Measurements from ENCODE around the gene NRG2. TPM values are rescaled to one million over a fixed set of nuclear protein-coding genes. Genes with fewer than 3 reads are reported as not detected.

The NRG2 gene
- total and polyA plus RNA-seq, 2 donors (not counting 3 experiments of a cell fraction or from before 2014, with no cell fraction given), result 0.26 to 0.42 TPM

DNA sequence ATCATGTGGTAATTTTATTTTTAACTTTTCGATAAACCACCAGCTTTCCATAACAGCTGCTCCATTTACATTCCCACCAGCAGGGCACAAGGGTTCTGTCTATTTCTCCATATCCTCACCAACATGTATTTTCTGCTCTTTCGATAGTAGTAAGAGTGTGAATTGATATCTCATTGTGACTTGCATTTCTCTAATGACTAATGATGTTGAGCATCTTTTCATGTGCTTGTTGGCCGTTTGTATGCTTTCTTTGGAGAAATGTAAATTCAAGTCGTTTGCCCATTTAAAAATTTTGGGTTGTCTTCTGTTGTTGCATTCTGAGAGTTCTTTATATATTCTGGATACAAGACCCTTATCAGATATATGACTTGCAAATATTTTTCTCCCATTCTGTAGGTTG lies 201.6 kb downstream of the NRG2 start:
- dilution Hi-C loops (cut with MboI; ENCODE audit: extremely low pct_ligation_motif_present, low sequenced_read_pairs), result no loop called here
- H2AFZ ChIP-seq (ENCODE audit: low read depth, low read length), result no peak overlapping the region
- TF ChIP-seq, protein P1, sequence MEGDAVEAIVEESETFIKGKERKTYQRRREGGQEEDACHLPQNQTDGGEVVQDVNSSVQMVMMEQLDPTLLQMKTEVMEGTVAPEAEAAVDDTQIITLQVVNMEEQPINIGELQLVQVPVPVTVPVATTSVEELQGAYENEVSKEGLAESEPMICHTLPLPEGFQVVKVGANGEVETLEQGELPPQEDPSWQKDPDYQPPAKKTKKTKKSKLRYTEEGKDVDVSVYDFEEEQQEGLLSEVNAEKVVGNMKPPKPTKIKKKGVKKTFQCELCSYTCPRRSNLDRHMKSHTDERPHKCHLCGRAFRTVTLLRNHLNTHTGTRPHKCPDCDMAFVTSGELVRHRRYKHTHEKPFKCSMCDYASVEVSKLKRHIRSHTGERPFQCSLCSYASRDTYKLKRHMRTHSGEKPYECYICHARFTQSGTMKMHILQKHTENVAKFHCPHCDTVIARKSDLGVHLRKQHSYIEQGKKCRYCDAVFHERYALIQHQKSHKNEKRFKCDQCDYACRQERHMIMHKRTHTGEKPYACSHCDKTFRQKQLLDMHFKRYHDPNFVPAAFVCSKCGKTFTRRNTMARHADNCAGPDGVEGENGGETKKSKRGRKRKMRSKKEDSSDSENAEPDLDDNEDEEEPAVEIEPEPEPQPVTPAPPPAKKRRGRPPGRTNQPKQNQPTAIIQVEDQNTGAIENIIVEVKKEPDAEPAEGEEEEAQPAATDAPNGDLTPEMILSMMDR (IDR thresholded peaks at IDR 0.05; ENCODE audit: extremely low read depth in 1 of 2, insufficient read depth in 1 of 2, low read depth in 1 of 2, low read length in 2 of 2), result no peak
- TF ChIP-seq POLR2AphosphoS5 (IDR thresholded peaks at IDR 0.05; ENCODE audit: insufficient read depth, low read depth, low read length), result no peak
- TF ChIP-seq, protein P2, sequence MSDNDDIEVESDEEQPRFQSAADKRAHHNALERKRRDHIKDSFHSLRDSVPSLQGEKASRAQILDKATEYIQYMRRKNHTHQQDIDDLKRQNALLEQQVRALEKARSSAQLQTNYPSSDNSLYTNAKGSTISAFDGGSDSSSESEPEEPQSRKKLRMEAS (IDR thresholded peaks at IDR 0.05; ENCODE audit: insufficient read depth, insufficient read length), result no peak
- TF ChIP-seq EZH2 (IDR thresholded peaks at IDR 0.05; ENCODE audit: borderline replicate concordance, low read depth, low read length, severe bottlenecking), result no peak
- no peak for TF ChIP-seq MYC (IDR thresholded peaks at IDR 0.05; ENCODE audit: low read depth, low read length)
- TF ChIP-seq FOS (IDR thresholded peaks at IDR 0.05; ENCODE audit: borderline replicate concordance, insufficient read depth, low read length), result no peak
- TF ChIP-seq JUN (IDR thresholded peaks at IDR 0.05; ENCODE audit: borderline replicate concordance, insufficient read depth, insufficient read length, low read depth), result no peak
- TF ChIP-seq POLR2A (IDR thresholded peaks at IDR 0.05; ENCODE audit: low read depth, low read length), result no peak
- no peak for TF ChIP-seq GATA2 (IDR thresholded peaks at IDR 0.05; ENCODE audit: insufficient read depth, insufficient read length, low read depth, low read length)
- peaks cover 0 to 5% of the 10 kb centered on the region in 2 experiments for H3K27me3 ChIP-seq (ENCODE audit: control insufficient read depth in 2 of 2, insufficient read depth in 2 of 2, low read length in 2 of 2)
- H3K36me3 ChIP-seq (ENCODE audit: control insufficient read depth in 2 of 2, extremely low read depth in 1 of 2, insufficient read depth in 2 of 2, low read length in 2 of 2), result no peaks in the 10 kb centered on the region
- ChIA-PET POLR2A (no interaction called here), CTCF (interaction anchor here (5.7 kb wide), 1 partner anchor 54 kb away, joined by 95 read pairs; no protein-coding TSS in a partner anchor)
- no peaks in the 10 kb centered on the region for H3K9me1 ChIP-seq (replicated peaks; ENCODE audit: control insufficient read depth, extremely low read depth, insufficient read depth, low read length)
- no peaks in the 10 kb centered on the region for H4K20me1 ChIP-seq (replicated peaks; ENCODE audit: control insufficient read depth, extremely low read depth, insufficient read depth, low read length)
- H3K4me3 ChIP-seq (replicated peaks in 1 of 3; ENCODE audit: insufficient read depth in 1 of 3, low read depth in 1 of 3, low read length in 3 of 3), result no peak overlapping the region
- H3K79me2 ChIP-seq (ENCODE audit: control insufficient read depth, insufficient read depth, low read length), result no peaks in the 10 kb centered on the region
- H3K4me2 ChIP-seq (ENCODE audit: insufficient read depth, low read length), result no peak overlapping the region
- H3K4me1 ChIP-seq (ENCODE audit: control insufficient read depth, extremely low read depth, insufficient read depth, low read length), result no peaks in the 10 kb centered on the region
- no peak overlapping the region for H3K9ac ChIP-seq (replicated peaks; ENCODE audit: extremely low read depth, insufficient read depth, low read length)
- no peak for FAIRE-seq
- intact Hi-C loops (cut with micrococcal nuclease), result no loop called here
- no peak overlapping the region for H3K27ac ChIP-seq (ENCODE audit: insufficient read depth, low read depth, low read length)
- no peaks in the 10 kb centered on the region for H3K9me3 ChIP-seq (replicated peaks; ENCODE audit: control insufficient read depth, insufficient read depth, low read length)
- DNase-seq (ENCODE audit: low read depth, low spot score), result no peak
- BruUV-seq (replicated peaks), result no TSS peak

Data from endothelial cell of umbilical vein (primary cell).